SH-SY5Y (cell line): ENCODE results near the gene PRELID1.

ENCODE experiments used
- GATA2 ChIP-seq: IDR thresholded peaks from 2 replicates; pipeline ENCODE4 v1.6.1; 2011; ENCODE audit warnings: mild to moderate bottlenecking, low read depth, low read length
- GATA3 ChIP-seq: IDR thresholded peaks from 2 replicates; pipeline ENCODE4 v1.6.1; 2011; ENCODE audit warnings: low read depth, mild to moderate bottlenecking, low read length, moderate library complexity

PRELID1 gene

GRCh38 chr5:177351392-177352329 is 48.1 kb downstream of the PRELID1 start, which contains the start of gene LMAN2:
LMAN2 (minus strand) TSS chr5:177351668; CDS start chr5:177351647, 21 bp downstream.
- no peak for TF ChIP-seq GATA2
- TF ChIP-seq GATA3, result no peak

- TF ChIP-seq GATA3, result no peak
These were observed 49.5 kb downstream of the PRELID1 start for GRCh38 chr5:177353093-177353492.

GRCh38 chr5:177354256-177354655 is 50.7 kb downstream of the PRELID1 start:
- TF ChIP-seq GATA3 (no peak), GATA2 (no peak)

- TF ChIP-seq GATA2 (no peak), GATA3 (no peak)
These were observed 51.1 kb downstream of the PRELID1 start for GRCh38 chr5:177354711-177355110.

GRCh38 chr5:177355162-177355867 is 51.7 kb downstream of the PRELID1 start:
- TF ChIP-seq GATA2 (no peak), GATA3 (no peak)

GRCh38 chr5:177355868-177356168 is 52.2 kb downstream of the PRELID1 start:
- no peak for TF ChIP-seq GATA3
- TF ChIP-seq GATA2, result no peak
